GM18502 (cell line): Measurements from ENCODE around the gene CDNF.

Experiments used
- ATAC-seq: cut with Tn5 transposase; IDR thresholded peaks from one replicate; pipeline ENCODE4 v1.9.1; 2021; ENCODE audit warnings: mild to moderate bottlenecking; ENCODE audit not compliant: unreplicated experiment, poor library complexity

The CDNF gene

DNA sequence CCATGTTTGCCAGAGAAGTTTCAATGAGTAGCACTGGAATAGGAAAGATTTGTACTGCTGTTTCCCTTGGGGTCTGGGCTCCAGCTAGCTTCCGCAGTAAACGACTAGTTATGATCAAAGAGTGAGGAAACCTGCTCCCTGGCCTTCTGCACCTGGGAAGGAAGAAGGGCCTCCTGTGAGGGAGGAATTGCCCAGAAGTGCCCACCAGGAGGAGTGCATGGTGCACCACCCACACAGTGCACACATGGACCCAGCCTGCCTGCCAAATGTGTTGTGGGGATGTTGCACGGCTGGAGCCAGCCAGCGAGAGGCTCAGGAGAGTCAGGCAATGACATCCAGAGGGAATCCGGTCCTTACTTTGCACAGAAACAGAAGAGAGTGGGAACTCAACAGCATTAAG is 36.1 kb downstream of the CDNF start:
- ATAC-seq, result no peak

DNA sequence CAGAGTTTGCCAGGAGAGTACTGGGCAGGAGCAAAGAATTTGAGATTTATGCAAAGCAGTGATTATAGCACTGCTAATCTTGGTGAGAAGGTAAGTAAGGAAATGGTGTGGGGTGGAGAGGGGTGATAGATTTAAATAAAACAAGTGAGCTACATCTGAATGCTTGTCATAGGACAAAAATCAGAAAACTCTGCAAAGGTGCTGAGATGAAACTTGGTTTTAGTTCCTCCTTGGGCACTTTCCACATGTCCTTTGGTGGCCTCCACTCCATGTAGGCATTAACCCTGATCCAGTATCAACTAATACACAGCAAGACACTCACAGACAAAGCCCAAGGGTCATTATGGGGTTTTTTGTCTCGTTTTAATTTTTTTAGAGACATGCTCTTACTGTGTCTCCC is 37.4 kb downstream of the CDNF start:
- ATAC-seq, result no peak

DNA sequence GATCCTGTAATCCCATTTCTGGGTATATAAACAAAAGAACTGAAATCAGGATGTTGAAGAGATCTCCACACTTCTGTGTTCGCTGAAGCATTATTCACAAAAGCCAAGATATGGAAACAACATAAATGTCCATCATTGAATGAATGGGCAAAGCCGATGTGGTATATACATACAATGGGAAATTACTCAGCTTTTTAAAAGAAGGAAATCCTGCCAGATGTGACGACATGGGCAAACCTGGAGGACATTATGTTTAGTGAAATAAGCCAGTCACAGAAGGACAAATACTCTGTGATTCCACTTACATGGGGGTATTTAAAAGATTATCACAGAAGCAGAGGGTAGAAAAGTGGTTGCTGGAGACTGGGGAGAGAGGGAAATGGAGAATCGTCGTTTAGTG is 39.2 kb downstream of the CDNF start:
- ATAC-seq, result no peak

DNA sequence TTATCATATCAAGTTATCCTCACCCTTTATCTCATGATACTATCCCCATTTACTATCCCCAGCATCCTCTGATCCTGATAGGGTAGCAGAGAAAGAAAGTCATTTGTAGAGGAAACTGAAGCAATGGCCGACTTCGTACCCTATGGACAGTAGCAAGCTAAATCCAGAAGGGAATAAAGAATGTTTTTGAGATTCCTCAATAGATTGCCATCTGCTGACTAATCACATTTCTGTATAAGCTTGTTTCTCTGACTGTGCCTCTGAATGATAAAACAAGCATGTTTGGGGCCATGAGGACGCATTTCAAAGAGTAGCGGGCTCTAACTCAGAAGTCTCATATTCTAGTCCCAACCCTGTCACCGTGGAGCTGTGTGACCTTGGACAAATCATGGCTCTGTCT is 49.9 kb downstream of the CDNF start:
- no peak for ATAC-seq

DNA sequence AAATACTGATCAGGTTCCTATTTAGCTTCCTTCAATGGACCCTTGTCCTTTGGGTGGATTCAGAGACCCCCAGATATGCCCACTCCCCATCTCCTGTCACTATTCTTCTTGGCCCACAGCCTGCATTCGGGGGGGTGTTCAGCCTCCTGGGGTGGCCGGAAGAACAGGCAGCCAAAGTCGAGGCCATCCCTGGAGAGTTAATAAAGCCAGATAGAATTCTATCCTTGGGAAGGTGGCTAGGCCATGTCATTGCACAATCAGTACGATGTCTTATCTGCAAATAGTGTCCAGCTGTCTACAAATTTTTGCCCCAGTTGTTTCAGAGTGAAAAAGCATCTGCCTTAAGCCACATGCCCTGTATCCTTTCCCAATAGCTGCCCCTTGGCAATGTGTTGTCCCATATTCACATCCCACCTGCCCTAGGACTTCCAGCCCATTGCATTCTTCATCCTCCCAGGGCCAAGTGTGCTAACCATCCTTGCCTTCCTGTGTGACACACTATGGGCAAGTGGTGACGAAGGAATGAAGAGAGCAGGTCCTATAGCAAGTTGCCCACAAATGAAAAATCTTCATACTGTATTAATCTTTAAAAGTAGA is 53.3 kb downstream of the CDNF start:
- ATAC-seq, result no peak

DNA sequence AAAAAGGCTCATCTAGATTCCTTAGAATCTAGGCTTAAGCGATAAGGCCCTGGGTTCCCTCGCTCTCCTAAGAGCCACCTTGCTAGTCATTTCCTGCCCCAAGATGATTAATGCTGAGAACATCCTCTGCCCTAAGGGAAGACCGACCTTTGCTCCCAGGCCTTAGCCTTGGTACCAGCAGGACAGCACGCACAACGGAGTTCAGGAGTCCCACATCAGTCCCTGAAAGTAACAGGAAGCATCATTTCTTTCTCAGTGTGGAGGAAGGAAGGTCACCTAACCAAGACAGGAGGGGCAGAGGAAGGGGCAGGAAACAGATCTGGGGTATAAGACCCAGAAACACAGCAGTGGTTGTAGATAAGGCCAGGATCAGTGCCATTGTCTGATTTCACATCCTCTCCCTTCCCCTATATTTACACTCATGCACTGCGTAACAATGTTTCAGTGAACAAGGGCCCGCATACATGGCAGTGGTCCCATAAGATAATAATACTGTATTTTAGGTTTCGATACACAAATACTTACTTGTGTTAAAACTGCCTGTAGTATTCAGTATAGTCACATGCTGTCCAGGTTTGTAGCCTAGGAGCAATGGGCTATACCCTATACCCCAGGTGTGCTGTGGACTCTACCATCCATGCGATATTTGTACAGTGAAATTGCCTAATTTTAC is 55.0 kb downstream of the CDNF start:
- ATAC-seq, result no peak

DNA sequence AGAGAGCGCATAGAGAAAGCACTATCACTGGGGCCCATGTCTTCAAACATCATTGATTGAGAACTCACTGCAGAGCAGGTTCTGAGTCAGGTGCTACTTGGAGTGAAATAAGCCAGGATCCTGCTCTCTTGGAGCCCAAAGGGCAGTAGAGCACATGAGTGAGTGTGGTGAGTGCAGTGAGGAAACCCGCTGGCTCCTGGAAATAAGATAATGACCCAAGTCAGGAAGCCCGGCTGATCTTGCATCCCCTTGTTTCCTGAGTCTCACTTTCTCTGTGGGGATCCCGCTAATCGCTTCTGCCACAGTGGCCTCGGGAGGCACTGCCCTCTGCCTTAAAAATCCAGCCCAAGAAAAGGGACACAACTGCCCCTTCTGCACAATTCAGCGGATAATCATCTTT is 56.1 kb downstream of the CDNF start:
- ATAC-seq, result no peak

DNA sequence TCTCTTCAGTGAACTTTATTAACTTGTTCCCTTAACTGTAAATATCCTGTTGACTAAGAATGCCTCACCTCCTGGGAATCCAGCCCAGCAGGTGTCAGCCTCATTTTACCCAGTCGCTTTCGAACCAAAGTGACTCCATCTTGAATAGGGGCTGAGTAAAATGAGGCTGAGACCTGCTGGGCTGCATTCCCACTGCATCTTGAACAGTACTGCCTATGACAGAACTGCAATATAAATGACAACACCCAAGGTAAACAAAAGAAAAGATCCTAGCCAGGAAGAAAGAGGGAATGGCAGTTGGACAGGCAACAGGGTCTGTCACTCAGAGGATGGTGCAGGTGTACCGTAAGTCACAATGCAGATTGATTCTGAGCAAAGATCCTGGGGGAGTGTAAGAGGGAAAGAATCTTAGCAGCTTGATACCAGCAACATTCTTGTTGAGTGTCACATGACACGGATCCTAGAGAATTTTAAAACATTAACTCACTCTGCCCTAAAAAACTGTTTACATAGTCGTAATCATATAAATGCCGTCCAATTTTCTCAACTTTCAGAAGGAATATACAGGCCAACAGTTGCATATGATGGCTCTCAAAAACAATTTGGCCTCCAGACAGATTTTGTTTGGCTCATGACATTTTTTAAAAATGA is 58.7 kb downstream of the CDNF start:
- no peak for ATAC-seq

DNA sequence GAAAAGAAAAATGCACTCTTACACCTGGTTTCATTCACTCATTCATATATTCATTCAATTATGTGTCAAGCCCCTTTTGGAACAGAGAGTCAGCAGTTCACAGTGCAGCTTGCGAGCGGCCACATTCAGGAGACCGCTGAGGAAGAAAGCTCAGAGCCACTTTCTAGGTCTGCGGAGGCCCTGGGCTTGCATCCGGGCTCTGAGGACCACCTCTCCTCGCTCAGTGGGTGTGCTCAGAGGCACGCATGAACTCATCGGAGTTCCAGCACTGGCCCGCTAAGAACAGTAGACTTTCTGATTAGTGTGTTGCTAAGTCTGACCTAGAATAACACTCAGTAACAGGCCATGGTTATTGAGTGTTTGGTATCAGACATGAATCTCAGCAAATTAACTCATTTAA is 61.3 kb downstream of the CDNF start:
- ATAC-seq, result no peak

DNA sequence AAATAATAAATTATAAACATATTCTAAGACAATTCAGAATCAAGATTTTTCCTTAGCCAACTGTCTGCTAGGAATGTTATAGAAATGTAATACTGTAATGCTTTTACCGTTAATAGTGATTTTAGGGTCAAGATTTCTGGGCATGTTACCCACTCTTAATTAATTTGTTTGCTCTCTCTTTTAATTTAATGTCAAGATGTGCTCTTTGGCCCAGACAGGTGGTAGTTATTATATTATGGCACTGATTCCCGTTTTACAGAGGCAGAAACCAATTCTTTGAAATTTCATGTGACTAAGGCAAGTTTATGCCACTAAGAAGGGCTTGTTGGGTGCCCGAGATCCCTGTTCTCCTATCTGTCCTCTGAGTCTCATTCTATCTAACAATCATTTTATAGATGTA is 62.2 kb downstream of the CDNF start:
- no peak for ATAC-seq

DNA sequence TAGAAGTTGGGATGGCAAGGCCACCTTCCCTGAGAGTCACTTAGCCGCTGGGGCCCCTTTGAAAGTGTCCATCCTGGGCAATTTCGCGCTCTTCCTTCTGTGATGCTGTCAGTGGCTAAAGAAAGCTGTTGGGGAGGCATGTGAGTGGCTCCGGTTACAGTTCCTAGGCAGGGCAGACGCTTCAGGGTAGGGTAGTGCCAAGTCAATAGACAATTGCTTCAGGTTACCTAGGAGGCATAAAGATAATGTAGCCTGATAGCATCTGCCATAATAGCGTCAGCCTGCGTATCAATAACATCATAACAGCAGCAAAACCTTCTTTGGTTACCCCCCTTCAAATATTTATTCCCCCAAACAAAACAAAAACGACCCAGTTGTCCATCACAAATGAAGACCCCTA is 63.0 kb downstream of the CDNF start, which contains the start of gene FAM107B:
Gene FAM107B (minus strand): TSS at position 101 of the 400 bp plus-strand sequence. CDS start 234 bp downstream, outside the sequence.
- no peak for ATAC-seq

DNA sequence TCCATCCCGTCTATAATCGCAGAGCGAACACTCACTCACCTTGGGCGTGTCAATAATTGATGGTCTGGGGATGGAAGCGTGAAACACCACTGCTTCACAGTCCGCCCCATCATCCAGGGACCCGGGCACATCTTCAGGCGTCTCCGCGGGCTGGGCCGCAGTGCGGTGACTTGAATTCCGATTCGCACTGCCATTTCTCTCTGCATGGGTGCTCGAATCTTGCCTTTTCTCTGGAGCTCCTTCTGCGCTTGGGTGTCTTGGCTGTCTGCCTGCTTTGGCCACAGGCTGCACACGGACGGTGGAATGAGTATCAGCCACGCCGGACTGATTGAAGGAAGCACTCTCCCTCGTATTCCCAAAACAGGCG is 63.6 kb downstream of the CDNF start:
- ATAC-seq, result no peak

DNA sequence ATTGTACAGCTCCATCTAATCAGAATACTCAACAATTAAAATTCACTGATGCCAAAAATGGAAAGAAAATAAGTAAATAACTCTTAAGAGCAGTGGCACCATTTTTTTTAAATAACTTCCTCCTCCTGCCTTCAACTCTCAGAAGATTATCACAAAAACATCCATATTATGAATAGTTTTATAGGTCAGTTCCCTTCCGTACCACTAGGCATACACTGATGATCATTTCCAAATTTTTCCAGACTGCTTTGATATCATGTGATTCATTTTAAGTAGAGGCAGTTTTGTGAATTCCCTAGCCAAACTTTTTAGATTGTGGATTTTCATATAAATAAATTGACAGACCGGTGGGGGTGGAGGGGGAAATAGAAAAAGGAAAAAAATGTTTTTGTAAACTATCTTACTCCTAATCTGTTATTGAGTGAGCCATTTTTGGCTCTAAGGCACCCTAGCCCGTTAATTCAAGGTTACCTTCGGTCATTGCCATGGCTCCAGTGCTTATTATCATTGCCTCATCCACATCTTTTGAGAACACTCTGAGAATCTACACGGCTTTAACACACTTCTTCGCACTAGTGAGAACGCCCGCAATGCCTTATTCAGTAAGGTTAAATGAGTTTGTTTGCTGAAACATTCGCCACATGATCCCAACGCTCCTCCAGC is 64.2 kb downstream of the CDNF start:
- no peak for ATAC-seq

DNA sequence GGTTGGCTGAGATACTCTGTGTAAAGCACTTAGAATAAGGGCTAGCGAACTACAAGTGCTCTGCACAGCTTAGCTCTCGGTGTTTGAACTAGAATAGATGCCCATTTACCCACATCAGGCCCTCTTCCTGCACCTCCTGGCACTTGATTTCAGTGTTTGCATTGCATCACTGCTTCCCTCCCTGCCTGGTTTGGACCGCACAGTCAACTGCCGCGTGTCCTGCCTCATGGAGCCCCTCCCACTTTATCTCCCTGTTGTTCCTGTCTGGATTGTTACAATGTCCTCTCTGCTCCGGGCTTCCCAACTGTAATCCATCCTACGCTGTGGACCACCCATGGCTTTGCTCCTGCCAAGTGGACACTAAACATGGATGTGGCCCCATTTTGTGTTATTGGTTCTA is 65.4 kb downstream of the CDNF start:
- ATAC-seq, result no peak

DNA sequence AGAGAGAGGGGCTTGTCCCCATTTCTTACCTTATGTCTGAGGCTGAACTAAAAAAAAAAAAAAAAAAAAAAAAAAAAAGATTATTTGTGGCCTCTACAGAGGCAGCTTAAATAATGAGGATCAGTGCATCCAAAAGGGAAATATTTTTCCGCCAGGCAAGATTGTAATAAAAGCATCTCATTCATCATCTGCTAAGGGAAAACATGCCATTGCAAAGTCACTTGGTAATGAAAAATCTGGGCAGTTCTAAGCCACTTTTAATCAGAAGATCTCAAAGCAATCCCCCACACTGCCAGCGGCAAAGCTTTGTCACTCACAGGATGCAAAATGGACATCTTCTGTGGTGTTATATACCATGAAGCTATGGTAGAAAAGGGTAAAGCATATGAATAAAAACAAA is 66.9 kb downstream of the CDNF start:
- ATAC-seq, result no peak
